ENCODE data around the gene MICB.

Gene MICB

GRCh38 chr6:31541059-31541657, 43.2 kb downstream of the MICB start:
- peak in 1 of 2 donors; percentile 43 for DNase-seq (ENCODE audit: low read depth in 2 of 2)

DNA sequence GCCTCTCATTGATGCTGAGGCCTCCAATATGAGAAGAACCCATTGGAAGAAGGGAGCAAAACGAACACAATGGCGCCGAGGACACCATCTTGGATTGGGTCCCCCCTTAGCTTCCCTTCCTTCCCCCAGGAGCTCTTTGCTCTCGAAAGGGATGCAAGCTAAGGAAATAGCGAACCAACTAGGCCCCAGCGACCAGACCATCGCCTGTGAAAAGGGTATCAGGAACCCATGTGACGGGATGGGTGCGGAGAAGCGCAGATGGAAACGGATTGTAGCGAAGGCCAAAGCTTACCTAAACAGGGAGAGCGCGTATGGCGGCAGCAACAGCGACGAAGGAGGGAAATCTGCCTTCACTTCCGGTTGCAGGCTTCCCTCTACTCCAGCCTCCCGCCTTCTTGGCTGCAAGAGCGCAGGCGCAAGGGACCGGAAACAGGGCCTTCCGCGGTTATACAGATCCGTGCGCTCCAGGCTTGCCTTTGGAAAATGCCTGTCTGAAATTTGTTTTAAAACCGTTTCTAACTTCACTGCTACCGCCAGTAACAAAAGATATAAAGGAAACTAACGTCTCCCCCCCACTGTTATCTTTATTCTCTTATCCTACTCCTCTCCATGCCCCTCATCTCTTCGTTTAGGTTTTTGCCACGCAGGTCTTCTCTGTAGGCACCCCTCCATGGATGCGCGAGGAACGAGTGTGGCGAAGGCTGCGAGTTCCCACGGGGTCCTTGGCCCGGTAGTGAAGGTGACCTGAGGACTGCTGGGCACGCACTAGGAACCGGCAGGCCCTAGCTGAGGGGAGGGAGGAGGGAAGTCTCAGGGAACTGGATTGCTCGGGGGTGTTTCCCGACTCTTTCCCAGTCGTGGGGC, 43.9 kb downstream of the MICB start, which contains the start of gene DDX39B:
DDX39B (minus strand) TSS at position 346 of the 864 bp plus-strand sequence. CDS start 1,471 bp downstream, outside the sequence.
- peak; percentile 83 to 87 for DNase-seq (ENCODE audit: low read depth in 2 of 2)

DNA sequence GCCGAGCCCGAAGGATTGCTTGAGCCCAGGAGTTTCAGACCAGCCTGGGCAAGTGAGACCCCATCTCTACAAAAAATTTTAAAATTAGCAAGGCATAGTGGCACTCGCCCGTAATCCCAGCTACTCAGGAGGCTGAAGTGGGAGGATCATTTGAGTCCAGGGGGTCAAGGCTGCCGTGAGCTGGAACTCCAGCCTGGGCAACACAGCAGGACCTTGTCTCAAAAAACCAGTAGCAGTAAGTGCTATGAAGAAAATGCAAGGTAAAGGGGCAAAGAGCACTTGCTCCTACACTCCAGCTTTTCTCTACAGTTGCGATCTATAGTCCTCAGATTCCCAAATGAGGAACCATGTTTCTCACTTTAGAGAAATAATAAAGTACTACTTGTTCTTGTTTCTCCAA, 45.7 kb downstream of the MICB start:
- DNase-seq (ENCODE audit: low read depth in 2 of 2) = no peak

DNA sequence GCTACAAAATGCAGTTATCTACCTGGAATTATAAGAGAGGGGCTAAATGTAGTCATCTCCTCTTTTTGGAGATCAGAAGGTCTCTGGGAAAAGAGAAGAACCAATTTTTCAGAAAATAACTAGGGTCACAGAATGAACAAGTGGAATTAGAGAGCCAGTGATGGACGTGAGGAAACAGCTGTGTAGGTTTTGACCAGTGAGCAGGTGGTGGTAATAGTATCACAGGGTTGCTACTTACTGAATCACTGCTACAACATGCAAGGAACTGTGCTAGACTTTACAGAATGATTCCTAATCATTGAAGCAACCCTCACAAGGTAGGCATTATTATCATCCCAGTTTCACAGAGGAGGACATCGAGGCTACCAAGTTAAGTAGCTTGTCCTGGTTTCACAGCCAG, 46.7 kb downstream of the MICB start:
- no peak for DNase-seq (ENCODE audit: low read depth in 2 of 2)

GRCh38 chr6:31545291-31545690, 47.3 kb downstream of the MICB start:
- no peak for DNase-seq (ENCODE audit: low read depth in 2 of 2)

- peak; percentile 55 to 73 for DNase-seq (ENCODE audit: low read depth in 2 of 2)
Observed at GRCh38 chr6:31546339-31546957, 48.5 kb downstream of the MICB start, which contains the start of gene ATP6V1G2. Gene ATP6V1G2, minus strand, starts transcription at chr6:31546608. Its CDS starts 49 bp downstream, at chr6:31546559.

GRCh38 chr6:31546958-31547726, 49.2 kb downstream of the MICB start, which contains the start of gene NFKBIL1:
Gene NFKBIL1, plus strand, starts transcription at chr6:31547608. Its CDS starts 87 bp downstream, at chr6:31547695.
- peak; percentile 77 to 80 for DNase-seq (ENCODE audit: low read depth in 2 of 2)

DNA sequence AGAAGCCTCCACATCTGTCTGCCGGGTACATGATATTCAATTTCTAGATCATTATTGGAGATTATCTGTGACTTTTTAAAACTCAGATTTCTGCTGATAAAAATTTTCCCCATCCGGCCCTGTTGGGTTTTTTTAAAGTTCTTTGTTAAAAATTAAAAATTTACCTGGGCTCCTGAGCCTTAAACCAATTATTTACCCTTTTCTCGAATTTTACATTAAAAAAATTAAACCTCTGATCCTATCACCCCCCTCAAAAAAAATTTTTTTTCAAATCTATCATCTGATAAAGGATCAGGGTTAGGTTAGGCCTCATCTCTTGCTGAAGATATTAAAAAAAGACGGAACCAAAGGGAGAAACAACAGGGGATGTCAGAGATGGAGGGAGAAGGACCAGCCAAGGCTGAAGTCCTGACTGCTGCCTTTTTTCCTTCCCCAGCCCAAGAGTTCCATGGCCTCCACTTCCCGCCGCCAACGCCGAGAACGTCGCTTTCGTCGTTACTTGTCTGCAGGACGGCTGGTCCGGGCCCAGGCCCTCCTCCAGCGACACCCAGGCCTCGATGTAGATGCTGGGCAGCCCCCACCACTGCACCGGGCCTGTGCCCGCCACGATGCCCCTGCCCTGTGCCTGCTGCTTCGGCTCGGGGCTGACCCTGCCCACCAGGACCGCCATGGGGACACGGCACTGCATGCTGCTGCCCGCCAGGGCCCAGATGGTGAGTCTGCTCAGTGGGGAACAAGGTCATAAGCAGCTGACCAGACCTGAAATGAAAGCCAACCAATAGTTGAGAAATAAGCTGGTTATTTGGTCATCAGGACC, 50.0 kb downstream of the MICB start:
- DNase-seq (ENCODE audit: low read depth in 2 of 2) = no peak

DNA sequence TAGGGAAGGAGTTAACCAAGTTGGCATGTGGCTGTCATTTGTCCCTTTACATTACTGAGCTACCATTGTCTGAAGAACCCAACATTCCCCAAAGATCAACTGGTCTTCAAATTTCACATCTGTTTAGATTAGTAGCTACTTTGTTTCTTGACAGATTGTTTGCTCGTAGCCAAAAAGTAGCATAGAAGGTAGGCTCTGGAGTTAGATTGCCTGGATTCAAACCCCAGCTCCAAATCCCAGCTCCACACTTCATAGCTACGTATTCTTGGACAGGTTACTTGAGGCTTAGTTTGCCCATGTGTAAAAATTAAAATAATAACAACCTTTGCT, 50.6 kb downstream of the MICB start:
- DNase-seq (ENCODE audit: low read depth in 2 of 2) = no peak

DNA sequence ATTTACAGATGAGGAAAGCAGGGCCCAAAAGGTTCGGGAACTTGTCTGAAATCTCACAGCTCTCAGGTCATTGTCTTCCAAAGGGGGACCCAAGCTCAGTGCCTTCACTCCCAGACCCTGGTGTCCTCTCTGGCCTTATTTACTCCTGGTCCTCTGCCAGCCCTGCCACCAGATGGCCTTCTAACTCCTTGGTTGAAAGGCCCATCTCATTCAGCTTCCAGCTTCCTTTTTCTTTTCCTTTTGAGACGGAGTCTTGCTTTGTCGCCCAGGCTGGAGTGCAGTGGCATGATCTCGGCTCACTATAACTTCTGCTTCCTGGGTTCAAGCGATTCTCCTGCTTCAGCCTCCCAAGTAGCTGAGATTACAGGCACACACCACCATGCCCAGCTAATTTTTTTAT, 53.4 kb downstream of the MICB start:
- peak; percentile 28 to 35 for DNase-seq (ENCODE audit: low read depth in 2 of 2)

GRCh38 chr6:31556307-31556706, 58.4 kb downstream of the MICB start:
- no peak for DNase-seq (ENCODE audit: low read depth in 2 of 2)

GRCh38 chr6:31557443-31558317, 59.7 kb downstream of the MICB start:
- DNase-seq (ENCODE audit: low read depth in 2 of 2) = no peak

DNA sequence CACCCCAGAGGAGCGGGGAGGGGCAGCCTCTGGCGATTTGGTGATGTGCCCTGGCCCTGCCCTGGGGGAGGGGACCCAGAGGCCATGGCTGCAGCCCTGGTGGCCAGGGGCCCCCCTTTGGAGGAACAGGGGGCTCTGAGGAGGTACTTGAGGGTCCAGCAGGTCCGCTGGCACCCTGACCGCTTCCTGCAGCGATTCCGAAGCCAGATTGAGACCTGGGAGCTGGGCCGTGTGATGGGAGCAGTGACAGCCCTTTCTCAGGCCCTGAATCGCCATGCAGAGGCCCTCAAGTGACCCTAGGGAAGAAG, 60.3 kb downstream of the MICB start:
- no peak for DNase-seq (ENCODE audit: low read depth in 2 of 2)

DNA sequence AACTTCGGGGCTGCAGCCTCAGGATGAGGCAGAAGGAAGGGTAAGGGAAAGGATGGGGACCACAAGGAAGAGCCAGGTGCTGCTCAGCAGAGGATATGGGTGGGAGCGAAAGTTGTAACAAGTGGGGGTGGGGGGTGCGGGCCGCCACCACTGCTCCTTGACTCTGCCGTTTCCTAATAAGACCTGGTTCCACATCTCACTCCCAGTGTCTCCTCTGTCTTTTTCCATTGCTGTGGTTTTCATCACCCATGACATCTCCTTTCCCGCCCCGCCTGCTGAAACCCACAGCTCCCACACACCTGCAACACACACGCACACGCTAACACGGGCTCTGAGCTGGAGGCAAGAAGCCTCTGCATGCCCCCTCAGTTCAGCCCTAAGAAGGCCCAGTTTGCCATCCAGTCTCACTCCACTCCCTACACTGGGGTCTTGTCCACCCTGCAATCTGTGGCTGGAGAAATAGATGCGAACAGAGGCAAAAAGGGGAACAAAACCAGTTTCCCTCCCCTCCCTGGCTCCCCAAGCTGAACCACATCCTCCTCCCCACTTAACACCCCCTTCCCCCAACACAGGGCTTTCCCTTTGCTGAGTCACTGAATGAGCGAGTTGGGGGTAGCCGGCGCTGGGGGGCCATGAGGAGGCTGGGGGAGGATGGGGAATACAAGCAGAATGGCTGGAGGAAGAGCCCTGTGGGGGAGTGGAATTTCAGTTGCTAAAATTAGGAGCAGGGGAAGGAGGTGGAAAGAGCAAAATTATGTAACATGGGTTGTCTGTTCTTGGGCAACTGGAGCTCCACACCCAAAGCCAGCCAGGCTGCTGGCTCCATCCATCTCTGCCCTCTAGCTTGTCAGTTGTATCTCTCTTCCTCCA, 60.9 kb downstream of the MICB start:
- peak in 1 of 2 donors; percentile 38 for DNase-seq (ENCODE audit: low read depth in 2 of 2)

DNA sequence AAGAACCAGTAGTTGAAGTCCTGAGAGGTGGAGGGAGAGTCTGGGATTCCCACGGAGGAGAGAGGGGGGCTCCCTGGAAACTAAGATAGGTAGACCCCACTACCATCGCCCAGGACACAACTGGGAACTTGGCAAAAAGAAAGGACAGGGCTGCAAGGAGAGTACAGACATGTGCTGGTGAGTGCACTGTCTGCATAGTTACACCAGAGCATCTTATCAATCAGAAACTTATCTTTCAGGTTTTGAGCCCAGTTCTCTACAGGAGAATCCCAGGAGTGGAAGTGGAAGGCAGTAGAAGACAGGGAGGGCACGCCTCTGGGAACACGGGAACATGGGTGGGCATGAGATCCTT, 61.6 kb downstream of the MICB start:
- DNase-seq (ENCODE audit: low read depth in 2 of 2) = no peak

DNA sequence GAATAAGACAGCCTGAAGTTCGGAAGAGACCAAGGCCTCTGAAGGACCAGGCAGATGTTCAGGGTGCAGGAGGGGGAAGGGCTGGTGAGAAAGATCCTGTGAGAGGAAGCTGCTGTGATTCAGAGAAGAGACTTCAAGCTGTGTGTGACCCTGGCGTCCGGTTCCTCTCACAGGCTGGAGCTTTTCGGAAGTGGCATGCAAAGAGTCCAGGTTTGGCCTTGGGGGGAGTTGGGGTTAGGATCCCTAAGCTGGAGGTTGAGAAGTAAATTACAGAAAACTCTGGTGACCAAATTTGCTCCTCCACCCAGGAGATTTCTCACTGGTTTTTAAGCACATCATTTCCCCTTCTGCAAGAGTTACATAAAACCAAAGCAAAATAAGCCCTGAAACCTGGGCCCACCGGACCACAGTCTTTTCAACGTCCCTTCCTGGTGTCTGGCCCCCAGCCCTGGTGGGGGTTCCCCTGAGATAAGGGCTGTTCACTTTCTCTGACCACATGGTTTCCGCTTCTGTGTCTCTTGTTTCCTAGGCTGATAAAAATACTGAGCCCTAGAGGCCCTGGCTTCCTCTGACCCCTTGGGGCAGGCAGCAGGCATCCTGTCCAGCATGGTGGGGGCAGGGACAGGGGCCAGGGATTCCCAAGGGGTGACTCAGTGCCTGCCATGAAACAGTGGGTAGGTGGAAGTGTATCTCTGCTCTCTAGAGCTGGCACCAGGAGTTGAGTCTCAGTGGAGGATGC, 62.2 kb downstream of the MICB start:
- no peak for DNase-seq (ENCODE audit: low read depth in 2 of 2)

DNA sequence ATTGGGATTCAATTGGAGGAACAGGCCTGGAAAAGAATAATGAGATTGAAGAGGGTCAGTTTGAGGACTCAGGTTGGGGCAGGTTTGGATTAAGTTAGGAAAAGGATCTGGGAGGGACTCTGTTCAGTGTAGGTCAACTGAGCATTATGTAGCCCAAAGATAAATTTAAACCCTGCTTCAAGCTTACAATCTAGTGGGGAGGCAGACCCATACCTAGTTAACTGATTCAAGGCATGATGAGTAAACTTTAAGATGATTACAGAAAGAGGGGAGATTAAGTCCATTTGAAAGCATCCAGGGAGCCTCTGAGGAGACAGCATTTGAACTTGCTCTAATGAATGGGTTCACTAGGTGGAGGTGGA, 62.7 kb downstream of the MICB start:
- DNase-seq (ENCODE audit: low read depth in 2 of 2) = no peak

Data from stimulated activated CD8-positive, alpha-beta memory T cell treated with anti-CD3 and anti-CD28 coated beads, Interleukin-7, amount 100 ng/mL, for 1 hour (primary cell).